GM18861 (cell line): Measurements from ENCODE around the gene CSNK1A1.

Experiments used
- ATAC-seq: cut with Tn5 transposase; IDR thresholded peaks from one replicate; pipeline ENCODE4 v1.9.1; 2021; ENCODE audit not compliant: unreplicated experiment

Gene CSNK1A1

DNA sequence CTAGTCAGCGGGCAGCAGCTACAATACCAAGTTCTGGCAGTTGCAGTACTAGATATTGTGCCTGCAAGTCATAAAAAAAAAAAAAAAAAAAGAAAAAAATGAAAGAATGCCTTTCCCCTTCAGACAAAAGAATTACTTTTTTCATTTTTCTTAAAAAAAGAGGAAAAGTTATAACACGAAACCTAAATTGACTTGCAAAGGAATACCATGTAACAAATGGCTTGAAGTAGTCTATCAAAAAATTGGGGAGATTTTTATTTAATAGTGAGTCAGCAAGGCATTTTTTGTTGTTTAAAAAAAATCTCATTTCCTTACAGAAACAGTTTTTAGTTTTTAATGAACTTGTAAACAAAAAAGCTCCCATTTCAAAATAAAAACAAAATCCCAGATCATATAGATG, 55.6 kb downstream of the CSNK1A1 start:
- no peak for ATAC-seq

DNA sequence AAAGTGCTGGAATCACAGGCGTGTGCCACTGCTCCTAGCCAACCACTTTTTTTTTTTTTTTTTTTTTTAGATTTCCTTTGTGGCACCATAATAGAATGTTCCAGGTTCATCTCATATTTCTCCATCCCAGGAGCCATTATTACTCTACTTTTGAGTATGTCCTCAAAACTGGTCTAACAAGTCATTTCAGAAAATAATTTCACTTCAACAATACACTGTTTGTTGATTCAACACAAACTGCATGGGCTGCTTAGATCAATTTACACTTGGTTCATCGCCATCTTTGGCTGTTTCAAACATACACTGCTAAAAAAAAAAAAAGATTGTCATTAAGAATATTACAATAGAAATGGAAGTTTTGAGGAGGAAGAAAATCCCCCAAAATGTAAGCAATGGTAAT, 57.9 kb downstream of the CSNK1A1 start:
- ATAC-seq, result no peak

DNA sequence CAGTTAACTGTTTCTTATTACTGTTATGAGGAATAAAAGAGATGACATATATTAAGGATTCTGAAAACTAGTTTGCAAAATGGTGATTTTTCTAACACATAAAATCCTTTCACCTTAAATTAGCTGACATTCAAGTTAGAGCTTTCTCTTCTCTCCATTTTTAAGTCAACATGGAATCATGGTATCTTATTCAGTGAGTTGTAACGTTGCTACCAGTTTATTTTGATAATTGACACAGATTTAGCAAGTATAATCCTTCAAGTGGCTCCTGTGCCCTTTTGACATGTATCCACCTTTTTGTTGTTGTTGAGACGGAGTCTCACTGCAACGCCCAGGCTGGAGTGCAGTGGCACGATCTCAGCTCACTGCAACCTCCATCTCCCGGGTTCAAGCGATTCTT, 58.5 kb downstream of the CSNK1A1 start:
- no peak for ATAC-seq

DNA sequence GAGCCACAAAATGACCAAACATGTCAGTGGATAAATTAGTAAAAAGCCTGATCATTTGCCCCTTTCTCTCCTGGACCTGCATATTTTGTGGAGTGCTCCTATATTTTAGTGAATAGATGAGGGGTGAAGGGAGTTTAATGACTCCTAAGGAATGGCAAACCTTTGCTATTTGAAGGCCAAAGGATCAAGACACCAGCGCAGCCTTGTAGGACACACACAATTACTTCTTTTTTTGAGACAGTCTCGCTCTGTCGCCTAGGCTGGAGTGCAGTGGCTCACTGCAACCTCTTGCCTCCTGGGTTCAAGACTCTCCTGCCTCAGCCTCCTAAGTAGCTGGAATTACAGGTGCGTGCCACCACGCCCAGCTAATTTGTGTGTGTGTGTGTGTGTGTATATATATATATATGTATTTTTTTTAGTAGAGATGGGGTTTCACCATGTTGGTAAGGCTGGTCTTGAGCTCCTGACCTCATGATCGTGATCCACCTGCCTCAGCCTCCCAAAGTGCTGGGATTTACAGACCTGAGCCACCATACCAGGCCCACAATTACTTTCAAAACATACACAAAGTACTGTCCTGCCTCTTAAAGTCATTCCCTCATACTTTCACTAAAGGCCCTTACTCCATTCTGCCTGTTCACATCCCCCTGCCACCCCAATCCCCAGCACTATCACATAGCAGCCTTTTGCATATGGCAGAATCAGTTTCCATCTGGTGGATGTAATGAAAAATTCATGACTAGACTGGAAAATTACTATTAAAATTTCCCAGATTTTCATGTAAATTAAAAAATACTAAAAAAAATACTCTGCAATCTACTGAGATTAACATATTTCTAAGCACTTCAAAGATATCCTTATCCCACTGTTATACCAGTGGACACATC, 60.4 kb downstream of the CSNK1A1 start:
- no peak for ATAC-seq

DNA sequence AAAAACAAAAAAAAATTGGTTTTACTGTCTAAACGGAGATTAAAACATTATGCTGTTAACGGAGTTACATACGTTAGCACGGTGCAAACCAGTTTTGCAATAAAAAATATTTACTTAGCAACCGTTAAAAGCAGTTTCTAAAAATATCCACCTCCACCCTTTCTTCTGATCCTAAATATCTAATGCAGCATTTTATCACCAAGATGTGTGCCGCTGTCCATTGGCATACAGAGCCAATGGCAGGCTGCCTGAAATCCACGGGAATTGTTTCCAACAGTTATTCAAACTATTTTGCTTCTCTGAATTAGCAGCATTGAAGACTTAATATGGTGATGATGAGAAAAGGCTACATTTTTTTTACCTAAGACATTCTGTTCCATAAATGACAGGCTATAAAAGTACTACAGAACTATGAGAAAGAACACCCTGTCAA, 61.6 kb downstream of the CSNK1A1 start:
- ATAC-seq, result no peak

DNA sequence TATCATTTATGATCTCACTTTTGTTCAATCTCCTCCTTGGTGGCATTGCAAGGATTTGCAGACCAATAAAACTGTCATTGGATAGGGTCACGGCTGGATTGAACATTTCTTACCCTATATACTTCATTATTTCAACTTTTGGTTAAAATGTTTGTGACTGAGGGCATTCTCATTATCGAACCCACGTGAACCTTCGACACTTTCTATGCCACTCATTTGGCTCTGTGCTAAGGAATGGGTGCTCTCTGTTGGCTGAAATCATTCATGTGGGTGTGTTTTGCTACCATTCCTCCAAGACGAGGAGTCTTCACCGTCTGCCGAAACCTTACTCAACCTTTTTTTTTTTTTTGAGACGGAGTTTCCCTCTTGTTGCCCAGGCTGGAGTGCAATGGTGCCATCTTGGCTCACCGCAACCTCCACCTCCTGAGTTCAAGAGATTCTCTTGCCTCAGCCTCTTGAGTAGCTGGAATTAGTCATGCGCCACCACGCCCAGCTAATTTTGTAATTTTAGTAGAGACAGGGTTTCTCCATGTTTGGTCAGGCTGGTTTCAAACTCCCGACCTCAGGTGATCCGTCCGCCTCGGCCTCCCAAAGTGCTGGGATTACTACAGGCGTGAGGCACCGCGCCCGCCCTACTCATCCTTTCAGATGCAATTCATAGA, 62.5 kb downstream of the CSNK1A1 start:
- no peak for ATAC-seq

DNA sequence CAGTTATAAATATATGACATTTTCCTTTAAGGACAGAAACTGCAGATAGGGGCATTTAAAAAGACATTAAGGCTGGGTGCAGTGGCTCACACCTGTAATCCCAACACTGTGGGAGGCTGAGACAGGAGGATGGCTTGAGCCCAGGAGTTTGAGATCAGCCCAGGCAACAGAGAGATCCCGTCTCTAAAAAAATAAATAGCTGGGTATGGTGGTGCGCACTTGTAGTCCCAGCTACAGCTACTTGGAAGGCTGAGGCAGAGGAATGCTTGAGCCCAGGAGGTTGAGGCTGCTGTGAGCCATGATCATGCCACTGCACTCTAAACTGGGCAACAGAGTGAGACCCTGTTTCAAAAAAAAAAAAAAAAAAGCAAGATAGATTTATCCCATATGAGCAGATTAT, 63.6 kb downstream of the CSNK1A1 start:
- ATAC-seq, result no peak

DNA sequence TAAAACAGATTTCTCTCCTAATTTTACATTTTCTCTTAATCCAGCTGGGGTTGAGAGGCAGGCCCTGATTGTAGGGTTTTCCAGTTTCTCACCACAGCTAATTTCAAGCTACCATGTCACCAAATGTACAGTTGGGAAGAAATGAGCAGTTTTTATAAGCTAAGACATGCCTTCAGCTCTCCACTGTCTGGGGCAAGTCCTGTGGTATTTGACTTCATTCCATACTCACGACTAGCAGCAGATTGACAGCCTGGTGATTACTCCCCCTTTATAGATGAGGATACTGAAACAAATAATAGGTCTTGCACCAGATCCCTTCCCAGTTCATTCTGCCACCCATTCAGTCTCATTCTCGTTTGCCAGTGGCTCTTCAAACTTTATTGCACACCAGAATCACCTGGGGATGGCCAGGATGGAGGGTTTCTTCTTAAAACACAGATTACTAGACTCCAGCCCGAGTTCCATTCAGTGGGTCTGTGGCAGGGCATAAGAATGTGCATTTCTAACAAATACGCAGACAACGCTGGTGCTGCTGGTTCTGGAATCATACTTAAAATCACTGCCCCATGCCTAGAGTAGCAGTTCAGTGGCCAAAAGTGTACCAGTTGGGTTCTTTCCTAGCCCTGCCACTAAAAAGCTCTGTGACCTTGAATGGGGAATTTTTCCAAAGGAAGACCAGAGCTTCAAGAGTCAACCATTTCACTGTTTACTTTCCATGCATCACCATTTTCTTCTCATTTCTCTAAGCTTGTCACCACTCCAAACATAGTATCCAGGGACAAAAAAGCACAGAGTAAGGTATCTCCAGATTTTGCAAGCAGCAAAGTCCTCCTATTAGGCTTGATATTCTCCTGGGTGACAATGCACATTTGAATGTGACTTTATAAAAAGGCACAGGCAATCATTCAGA, 64.3 kb downstream of the CSNK1A1 start:
- no peak for ATAC-seq

DNA sequence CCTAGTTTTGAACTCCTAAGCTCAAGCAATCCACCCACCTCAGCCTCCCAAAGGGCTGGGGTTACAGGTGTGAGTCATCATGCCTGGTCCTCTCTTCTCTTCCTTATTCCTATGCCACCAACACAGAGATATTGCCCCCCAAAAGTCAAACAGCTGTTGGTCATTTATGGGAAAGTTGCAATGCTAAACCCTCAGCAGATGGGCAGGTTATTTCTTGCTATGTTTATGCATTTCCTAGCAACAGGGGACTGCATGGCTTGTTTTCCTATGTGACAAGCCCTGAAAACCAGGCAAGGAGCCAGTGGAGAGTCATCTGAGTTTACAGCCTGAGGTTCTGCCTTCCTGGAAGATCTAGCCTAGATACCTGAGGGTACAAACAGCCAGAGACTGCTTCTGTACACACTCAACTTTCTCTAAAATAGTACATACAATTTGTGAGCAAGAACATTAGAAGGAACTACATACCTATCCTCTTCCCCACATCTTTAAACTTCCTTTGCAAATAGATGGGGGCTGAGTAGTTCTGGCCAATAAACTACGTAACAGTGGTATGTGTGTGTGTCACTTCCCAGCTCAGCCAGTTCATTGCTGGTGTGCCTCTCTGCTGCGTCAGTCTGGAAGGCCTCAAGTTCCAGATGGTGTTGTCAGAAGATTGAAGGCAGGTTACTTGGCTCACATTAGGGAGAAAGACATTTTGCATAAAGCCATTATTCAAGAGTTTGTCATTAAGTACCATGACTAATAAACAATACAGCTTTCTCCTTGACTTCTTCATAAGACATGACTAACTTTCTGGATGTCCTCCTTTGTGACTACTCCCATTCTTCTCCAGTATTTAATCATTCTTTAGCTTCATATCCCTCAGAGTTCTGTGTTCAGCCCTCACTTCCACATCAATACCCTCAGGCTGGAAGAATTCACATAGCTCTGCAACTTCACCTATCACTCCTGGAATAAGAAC, 65.3 kb downstream of the CSNK1A1 start:
- ATAC-seq, result no peak

DNA sequence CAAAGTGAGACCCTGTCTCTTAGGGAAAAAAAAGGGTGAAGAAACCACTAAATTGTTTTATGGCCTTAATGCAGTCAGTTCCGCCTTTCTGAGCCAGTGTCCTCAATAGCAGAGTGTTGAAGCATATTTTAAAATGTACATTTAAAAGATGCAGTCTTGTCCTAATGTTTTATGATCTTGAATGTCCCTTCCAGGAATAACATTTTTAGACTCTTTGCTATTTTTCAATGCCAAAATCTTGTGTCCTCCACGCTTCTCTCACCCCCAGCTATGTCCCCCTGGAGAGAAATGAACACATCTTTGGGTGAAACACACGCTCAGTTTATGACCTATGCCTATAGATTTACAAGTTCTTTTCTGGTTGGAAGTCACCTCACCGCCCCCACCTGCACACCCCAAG, 69.8 kb downstream of the CSNK1A1 start:
- no peak for ATAC-seq

DNA sequence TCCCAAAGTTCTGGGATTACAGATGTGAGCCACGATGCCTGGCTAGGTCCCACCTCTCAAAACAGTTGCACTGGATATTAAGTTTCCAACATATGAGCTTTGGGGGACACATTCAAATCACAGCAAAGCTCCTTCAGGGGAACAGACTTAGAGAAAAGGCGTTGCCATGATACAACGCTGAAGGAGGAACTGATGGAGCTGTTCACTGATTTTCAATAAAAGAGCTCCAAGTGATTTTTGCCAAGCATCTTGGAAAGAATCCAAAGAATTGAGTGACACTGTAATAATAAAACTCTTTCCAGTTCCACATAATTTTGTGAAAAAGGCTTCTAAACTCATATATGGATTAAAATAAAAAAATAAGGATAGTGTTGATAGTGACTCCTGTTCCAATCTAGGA, 72.5 kb downstream of the CSNK1A1 start:
- ATAC-seq, result no peak

DNA sequence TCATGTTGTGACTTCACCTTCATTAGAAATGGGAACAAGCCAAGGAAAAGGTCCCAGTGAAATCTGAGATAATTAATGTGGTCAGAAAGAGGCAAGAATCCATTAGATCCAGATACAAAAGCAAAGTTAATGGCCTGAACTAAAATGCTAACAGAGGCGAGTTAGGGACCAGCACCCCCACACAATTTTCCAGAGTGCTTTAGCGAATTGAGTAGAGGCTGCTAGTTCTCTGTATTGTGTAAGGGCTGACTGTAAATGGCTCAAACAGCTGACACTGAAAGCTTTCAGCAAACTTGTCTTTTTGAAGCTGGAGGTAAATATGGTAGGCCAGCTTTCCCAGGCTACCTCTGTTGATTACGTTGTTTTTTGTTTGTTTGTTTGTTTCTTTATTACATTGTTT, 75.5 kb downstream of the CSNK1A1 start:
- no peak for ATAC-seq

DNA sequence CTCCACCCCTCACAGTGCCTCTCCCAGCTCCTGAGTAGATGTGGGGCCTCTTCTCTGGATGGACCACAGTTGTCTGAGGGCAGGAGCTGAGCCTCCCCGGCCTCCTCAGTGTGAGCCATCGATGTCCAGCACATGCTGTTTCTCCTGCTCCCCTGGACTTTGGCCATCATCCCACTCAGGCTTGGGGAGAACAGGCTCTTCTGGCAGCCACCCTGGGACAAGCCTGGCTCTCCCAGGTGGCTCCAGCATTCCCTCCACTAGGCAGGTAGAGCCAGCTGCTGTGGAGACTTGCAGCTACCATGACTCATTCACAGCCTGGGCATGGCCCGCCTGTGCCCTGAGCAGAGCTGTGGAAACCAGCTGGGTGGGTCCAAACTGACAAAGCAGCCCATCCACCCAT, 77.0 kb downstream of the CSNK1A1 start:
- ATAC-seq, result no peak

DNA sequence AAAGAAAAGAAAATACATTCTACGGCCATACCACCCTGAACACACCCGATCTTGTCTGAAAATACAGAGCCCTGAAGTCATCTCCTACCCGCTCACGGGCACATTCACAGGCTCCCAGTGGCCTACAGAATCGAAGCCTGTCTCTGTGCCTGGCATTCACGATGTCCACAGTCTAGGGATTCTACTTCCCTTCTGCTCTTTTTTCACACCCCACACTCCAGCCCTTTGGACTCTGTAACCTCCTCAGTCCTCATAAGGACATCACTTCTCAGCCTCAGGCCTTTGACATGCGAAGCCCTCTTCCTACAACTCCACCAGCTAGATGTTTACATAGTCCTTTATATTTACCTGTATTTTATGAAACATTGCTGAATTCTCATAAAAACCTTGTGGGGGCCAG, 77.8 kb downstream of the CSNK1A1 start:
- ATAC-seq, result no peak

DNA sequence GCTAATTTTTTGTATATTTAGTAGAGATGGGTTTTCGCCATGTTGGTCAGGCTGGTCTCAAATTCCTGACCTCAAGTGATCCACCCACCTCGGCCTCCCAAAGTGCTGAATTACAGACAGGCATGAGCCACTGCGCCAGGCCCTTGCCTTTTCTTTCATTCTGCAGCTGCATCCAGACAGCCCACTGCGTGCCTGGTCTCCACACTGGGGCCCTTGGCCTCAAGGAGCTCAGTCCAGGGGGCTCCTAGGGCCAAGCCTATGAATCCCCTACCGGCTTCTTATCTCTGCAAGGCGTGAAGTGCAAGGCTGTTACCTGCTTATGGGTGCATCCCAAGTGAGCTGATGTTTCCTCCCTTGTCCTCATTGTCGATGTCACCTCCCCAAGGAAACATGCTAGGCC, 78.8 kb downstream of the CSNK1A1 start:
- no peak for ATAC-seq

DNA sequence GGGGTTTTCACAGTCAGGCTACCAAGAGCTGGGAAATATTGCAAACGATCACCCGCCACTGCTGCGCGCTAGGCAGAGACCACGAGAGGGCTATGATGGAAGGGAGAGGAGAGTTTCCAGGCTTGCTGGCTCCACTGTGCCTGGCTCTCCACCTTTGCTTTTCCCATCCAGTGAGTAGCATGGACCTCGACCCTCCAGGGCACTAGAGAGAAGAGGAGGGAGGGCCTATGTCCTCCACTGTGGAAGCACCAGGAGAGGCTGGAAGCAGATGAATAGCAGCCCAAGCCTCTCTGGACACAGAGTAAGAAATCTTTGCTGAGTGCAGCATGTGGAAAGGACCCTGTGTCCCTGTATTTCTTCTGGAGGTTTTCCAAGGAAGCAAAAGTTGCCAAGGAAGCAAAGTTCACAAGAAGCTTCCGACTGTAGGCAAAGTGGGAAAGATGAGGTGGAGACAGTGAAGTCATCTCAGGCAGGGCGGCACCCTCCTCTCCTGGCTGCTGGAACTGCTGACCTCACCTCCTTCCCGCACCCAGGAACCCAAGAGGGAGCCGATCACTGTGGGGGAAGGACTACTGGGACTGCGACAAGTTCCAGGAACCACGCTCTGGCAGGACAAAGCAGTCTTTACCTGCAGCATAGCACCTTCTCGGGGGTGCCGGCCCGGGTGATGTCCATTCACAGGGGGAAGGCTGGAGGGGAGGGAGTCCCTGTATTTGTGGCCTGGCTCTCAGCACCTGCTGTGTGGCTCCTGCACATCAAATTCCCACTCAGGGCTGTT, 79.6 kb downstream of the CSNK1A1 start:
- no peak for ATAC-seq

DNA sequence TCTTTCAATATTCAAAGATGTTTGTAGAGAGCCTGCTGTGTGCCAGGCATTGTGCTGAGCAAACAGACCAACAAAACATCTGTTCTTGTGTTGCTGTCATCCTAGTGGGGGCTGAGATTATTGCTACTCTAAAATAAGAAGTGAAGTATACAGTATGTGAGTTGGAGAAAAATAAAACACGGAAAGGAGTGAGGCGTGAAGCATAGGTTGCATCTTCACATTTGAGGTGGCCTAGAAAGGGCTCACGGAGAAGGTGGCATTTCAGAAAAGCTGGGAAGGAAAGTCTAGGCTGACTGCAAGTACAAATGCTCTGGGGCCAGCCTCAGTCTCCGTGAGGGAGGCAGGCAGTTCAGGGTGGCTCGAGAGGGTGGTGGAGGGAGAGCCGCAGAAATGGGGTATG, 80.3 kb downstream of the CSNK1A1 start:
- ATAC-seq, result no peak

DNA sequence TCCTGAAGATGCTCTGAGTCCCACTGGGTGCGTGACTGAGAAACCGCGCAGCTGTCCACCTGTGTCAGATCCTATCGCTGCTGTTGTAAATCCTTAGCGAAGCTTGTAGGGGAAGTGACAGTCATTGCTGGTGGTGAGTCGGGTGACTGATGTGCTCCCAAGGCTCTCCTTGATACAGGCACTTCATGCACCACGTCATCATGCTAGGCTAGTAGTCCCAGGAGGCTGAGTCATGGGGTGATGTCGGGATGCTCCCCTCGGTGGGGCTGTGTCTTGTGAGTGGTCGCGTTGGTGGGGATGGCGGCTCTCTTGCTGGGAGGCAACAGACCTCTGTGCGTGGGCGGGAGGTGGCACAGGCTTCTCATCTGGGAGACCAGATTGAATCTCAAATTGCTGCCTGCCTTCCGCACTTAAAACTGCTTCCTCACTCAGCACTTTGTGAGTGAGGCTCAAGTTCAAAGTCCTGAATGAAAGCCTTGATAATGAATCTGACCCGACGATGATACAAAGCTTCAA, 84.7 kb downstream of the CSNK1A1 start:
- no peak for ATAC-seq

DNA sequence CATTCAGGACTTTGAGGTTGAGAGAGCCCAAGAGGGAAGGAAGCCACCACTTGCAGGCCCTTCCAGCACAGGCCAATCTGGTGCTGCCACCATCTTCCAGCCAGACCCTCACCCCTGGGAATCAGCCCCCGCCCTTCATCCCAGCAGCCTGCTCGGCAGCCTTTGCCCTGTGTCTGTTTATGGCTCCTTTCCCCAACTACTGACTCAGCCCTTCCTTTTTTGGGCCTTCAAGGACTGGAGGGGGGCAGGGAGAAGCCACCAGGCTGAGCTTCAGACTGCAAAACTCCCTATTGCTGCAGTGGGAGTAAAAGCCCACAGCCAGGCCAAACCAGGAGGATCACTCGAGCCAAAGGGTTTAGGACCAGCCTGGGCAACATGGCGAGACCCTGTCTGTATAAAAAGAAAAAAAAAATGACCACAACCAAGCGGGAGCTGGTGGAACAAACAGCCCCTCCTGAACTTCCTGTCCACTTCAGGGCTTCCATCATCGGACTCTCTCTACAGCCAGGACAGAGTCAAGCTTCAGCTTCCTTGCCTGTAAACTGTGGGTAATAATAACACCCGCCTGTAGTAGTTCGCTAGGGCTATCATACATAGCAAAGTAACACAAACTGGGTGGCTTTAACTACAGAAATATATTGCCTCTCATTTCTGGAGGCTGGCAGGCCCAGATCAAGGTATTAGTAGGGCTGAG, 86.3 kb downstream of the CSNK1A1 start:
- ATAC-seq, result no peak
